Colonic mucosa (tissue), 4 donors: Measurements from ENCODE around the gene NOG. TPM values are rescaled to one million over a fixed set of nuclear protein-coding genes. Genes with fewer than 3 reads are reported as not detected.

Experiments
- DNase-seq: peaks from one replicate; pipeline ENCODE4 v3.0.0-alpha.2; 2020
- H3K27ac ChIP-seq: fragments of 200-600 bp; one replicate; pipeline ENCODE4 v1.8.0; 2021
- H3K27me3 ChIP-seq: fragments of 200-600 bp; one replicate; pipeline ENCODE4 v1.8.0; 2021
- H3K36me3 ChIP-seq: fragments of 200-600 bp; one replicate; pipeline ENCODE4 v1.8.0; 2021
- H3K4me1 ChIP-seq: fragments of 200-600 bp; one replicate; pipeline ENCODE4 v1.8.0; 2021; ENCODE audit warnings: mild to moderate bottlenecking
- H3K4me3 ChIP-seq: fragments of 200-600 bp; one replicate; pipeline ENCODE4 v1.8.0; 2021
- H3K9ac ChIP-seq, 2 donors: one replicate each; pipeline ENCODE4 v1.7.0; 2013; ENCODE audit warnings: control low read depth in 2 of 2, low read depth in 2 of 2, low read length in 2 of 2
- H3K9me3 ChIP-seq: fragments of 200-600 bp; one replicate; pipeline ENCODE4 v1.8.0; 2021
- intact Hi-C: fragments of 100-400 bp; cut with DNase I; formaldehyde crosslinking; loops from one replicate; pipeline ENCODE4 v1.14.1; 2022
- total RNA-seq, 2 donors: library from RNA; stranded (reverse); fragmentation: NEBNext Ultra II Directional in 1 of 2; extraction: Animal tissue kit (Norgen Biotek cat#: 25700) in 1 of 2; gene quantifications; one replicate each; pipeline ENCODE4 v1.2.1, GENCODE V29; 2021
- TF ChIP-seq, protein P1 (sequence below): fragments of 200-600 bp; IDR thresholded peaks from one replicate; pipeline ENCODE4 v1.8.0; 2022; ENCODE audit warnings: antibody characterized with exemption, mild to moderate bottlenecking
- donor health status: healthy.
- donor health status: DM: no; HTN: no; CAD: no.
- donor health status: DM: no; HTN: no; CAD: no.

NOG gene
- total RNA-seq, 2 donors from 2014 or later, result 0.16 to 0.27 TPM

DNA sequence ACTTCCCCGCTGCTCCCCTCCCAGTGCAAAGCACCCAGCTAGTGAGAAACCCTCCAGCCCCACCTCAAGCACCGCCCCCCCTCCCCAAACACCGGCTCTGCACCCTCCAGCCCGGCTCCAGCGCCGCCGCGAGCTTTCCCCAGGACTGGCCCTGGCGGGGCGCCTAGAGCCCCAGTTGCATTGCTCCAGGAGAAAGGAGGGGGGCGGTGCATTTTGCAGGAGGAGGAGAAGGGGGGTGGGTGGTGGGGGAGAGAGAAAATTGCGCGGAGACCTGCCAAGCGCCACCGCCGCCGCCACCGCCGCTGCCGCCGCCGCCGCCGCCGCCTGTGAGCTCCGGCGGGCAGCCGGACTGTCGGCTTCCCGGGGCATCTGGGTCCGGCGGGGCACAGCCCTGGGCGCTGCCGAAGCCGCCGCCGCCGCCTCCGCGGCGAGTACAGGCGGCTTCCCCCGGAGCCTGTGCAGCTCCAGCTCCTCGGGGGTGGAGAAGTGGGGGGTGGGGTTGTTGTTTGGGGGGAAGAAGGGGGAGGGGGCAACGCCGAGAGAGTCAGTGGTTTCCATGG, 333 bp upstream of the NOG start:
- intact Hi-C loops, result loop anchor here (2.0 to 10.0 kb wide), 3 partner anchors 122 to 352 kb away; no protein-coding TSS in a partner anchor
- no peak overlapping the region for H3K9ac ChIP-seq
- H3K9me3 ChIP-seq, result no peaks in the 10 kb centered on the region
- peaks cover 48% of the 10 kb centered on the region for H3K27me3 ChIP-seq
- no peak overlapping the region for H3K27ac ChIP-seq
- H3K36me3 ChIP-seq, result no peaks in the 10 kb centered on the region
- peak; percentile 42 for DNase-seq
- TF ChIP-seq, protein P1, sequence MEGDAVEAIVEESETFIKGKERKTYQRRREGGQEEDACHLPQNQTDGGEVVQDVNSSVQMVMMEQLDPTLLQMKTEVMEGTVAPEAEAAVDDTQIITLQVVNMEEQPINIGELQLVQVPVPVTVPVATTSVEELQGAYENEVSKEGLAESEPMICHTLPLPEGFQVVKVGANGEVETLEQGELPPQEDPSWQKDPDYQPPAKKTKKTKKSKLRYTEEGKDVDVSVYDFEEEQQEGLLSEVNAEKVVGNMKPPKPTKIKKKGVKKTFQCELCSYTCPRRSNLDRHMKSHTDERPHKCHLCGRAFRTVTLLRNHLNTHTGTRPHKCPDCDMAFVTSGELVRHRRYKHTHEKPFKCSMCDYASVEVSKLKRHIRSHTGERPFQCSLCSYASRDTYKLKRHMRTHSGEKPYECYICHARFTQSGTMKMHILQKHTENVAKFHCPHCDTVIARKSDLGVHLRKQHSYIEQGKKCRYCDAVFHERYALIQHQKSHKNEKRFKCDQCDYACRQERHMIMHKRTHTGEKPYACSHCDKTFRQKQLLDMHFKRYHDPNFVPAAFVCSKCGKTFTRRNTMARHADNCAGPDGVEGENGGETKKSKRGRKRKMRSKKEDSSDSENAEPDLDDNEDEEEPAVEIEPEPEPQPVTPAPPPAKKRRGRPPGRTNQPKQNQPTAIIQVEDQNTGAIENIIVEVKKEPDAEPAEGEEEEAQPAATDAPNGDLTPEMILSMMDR, result no peak
- peaks cover 13% of the 10 kb centered on the region for H3K4me1 ChIP-seq
- H3K4me3 ChIP-seq, result peak overlapping the region; percentile 48

DNA sequence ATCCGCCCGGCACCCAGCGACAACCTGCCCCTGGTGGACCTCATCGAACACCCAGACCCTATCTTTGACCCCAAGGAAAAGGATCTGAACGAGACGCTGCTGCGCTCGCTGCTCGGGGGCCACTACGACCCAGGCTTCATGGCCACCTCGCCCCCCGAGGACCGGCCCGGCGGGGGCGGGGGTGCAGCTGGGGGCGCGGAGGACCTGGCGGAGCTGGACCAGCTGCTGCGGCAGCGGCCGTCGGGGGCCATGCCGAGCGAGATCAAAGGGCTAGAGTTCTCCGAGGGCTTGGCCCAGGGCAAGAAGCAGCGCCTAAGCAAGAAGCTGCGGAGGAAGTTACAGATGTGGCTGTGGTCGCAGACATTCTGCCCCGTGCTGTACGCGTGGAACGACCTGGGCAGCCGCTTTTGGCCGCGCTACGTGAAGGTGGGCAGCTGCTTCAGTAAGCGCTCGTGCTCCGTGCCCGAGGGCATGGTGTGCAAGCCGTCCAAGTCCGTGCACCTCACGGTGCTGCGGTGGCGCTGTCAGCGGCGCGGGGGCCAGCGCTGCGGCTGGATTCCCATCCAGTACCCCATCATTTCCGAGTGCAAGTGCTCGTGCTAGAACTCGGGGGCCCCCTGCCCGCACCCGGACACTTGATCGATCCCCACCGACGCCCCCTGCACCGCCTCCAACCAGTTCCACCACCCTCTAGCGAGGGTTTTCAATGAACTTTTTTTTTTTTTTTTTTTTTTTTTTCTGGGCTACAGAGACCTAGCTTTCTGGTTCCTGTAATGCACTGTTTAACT, 1.0 kb downstream of the NOG start:
- Histone ChIP-seq H3K27me3 (peaks cover 54% of the 10 kb centered on the region), H3K4me3 (peak overlapping the region; percentile 48), H3K9ac (no peak overlapping the region), H3K9me3 (no peaks in the 10 kb centered on the region), H3K36me3 (no peaks in the 10 kb centered on the region), H3K27ac (no peak overlapping the region), H3K4me1 (peaks cover 13% of the 10 kb centered on the region)
- TF ChIP-seq, protein P1, result no peak
- DNase-seq, result no peak
- intact Hi-C loops, result loop anchor here (5.0 to 10.0 kb wide), 2 partner anchors 183 to 350 kb away; no protein-coding TSS in a partner anchor

DNA sequence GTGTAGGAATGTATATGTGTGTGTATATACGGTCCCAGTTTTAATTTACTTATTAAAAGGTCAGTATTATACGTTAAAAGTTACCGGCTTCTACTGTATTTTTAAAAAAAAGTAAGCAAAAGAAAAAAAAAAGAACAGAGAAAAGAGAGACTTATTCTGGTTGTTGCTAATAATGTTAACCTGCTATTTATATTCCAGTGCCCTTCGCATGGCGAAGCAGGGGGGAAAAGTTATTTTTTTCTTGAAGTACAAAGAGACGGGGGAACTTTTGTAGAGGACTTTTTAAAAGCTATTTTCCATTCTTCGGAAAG, 1.6 kb downstream of the NOG start:
- H3K9ac ChIP-seq, result no peak overlapping the region

DNA sequence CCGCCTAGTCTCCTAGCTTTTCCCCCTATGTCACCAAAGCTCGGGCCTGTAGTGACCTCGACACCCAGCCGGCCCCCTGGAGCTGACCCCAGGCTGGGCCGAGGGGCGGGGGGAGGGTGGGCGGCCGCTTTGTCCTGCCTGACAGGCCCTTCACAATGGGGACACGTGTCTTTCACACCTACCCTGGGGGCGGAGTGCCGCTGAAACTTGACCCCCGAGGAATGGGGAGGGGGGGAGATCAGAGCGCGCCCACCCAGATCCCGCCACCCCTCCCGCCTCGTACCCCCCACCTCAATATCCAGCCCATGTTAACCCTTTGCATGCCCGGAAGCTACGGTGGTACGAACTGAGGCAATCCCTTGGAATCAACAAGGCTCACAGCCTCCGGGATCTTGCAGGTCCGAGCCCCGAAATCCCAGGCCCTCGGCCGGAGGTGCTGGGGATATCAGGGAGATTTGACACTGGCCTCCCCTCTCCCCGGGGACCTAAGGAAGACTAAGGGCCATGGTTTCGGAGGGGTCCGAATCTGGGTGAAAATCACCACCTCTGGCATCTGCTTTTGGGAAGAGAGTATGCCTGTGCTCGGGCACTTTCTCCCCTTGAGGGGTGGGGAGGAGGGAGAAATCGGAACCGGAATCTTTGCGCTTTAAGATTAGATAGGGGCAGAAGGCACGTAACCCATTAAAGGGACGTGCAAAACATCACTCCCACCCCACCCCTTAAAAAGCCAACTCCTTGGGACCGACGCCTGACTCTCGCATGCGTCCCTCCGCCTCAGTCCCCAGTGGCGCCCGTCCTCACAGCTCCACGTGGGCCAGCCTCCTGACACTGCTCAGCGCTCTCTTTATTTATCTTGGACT, 2.6 kb downstream of the NOG start:
- Histone ChIP-seq H3K4me1 (peaks cover 13% of the 10 kb centered on the region), H3K27me3 (peaks cover 54% of the 10 kb centered on the region), H3K9ac (no peak overlapping the region), H3K27ac (no peak overlapping the region), H3K9me3 (no peaks in the 10 kb centered on the region), H3K4me3 (no peak overlapping the region), H3K36me3 (no peaks in the 10 kb centered on the region)
- no peak for DNase-seq
- intact Hi-C loops, result loop anchor here (10.0 kb wide), 1 partner anchor 349 kb away; no protein-coding TSS in a partner anchor
- TF ChIP-seq, protein P1, result no peak

More for the DNA sequence above, 1.6 kb downstream of the NOG start:
- TF ChIP-seq, protein P1, result no peak
- DNase-seq, result no peak
- H3K27ac ChIP-seq, result no peak overlapping the region
- intact Hi-C loops, result loop anchor here (10.0 kb wide), 1 partner anchor 350 kb away; no protein-coding TSS in a partner anchor
- peaks cover 13% of the 10 kb centered on the region for H3K4me1 ChIP-seq
- H3K9me3 ChIP-seq, result no peaks in the 10 kb centered on the region
- H3K36me3 ChIP-seq, result no peaks in the 10 kb centered on the region
- H3K4me3 ChIP-seq, result no peak overlapping the region
- H3K27me3 ChIP-seq, result peaks cover 54% of the 10 kb centered on the region

DNA sequence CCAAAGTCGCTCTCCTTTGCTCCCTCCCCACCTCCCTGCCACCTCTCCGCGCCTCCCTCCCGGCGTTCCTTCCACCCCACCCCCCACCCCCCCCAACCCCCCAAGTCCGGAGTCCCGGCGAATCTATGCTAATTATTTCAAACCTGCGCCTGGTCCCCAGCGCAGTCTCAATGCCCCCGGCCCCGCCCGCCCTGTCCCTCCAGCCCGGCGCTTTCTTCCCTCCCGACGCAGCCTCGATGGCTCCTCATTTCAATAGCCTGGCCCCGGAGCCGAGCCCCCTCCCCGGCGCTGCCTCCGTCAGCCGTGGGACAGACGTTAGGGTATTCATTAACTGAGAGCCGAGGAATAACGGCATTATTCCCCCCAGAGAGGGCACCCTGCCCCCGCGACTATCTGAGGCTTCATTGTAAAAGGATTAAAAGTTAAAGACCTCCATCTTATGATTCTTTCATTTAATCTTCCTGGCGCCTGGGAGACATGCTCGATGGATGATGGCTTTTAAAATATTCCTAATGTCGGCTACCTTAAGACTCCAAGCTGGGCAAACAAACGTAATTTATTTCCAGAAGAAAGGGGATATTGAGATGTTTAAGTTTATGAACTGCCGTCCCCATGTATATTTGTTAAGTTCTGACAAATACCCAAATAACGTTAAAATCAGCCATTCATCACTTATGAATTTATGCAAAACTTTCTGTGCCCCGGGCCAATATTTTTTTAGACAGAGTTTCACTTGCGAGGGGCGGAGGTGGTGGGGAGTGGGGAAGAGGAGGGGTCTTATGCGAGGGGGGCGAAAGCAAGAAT, 3.4 kb downstream of the NOG start:
- Histone ChIP-seq H3K36me3 (no peaks in the 10 kb centered on the region), H3K4me3 (no peak overlapping the region), H3K9ac (no peak overlapping the region), H3K27ac (no peak overlapping the region), H3K9me3 (no peaks in the 10 kb centered on the region), H3K27me3 (peaks cover 54% of the 10 kb centered on the region), H3K4me1 (peaks cover 13% of the 10 kb centered on the region)
- TF ChIP-seq, protein P1, result no peak
- no peak for DNase-seq
- intact Hi-C loops, result loop anchor here (10.0 kb wide), 1 partner anchor 348 kb away; no protein-coding TSS in a partner anchor
